HEK293 (cell line): Measurements from ENCODE around the gene ZNF574.

Source experiments
- CTCF ChIA-PET: fragments of 350-600 bp; formaldehyde crosslinking; extraction: SDS; loops from one replicate; lab custom pipeline; 2021; ENCODE audit warnings: antibody characterized with exemption; lab: Yijun Ruan, JAX
- POLR2A ChIA-PET: fragments of 300-600 bp; formaldehyde crosslinking; extraction: SDS; loops from one replicate; lab custom pipeline; 2020; ENCODE audit warnings: antibody characterized with exemption, inconsistent platforms; lab: Yijun Ruan, JAX
- H3K27ac ChIP-seq: fragments of 200-500 bp; sonication (Bioruptor generic); 2 replicates; pipeline ENCODE4 v1.5.1; 2014; ENCODE audit warnings: low read depth, low read length, control low read depth, inconsistent platforms; ENCODE audit errors: extremely low read depth
- H3K36me3 ChIP-seq, 2 experiments: fragments of 200-500 bp in 1 of 2; sonication (Bioruptor generic) in 1 of 2; 1 replicate in 1 of 2; 2 replicates in 1 of 2; pipeline ENCODE4 v1.5.1; 2014 to 2017; ENCODE audit warnings: inconsistent platforms in 2 of 2, low read length in 2 of 2; ENCODE audit not compliant: control insufficient read depth in 2 of 2, insufficient read depth in 1 of 2
- H3K4me1 ChIP-seq: fragments of 200-500 bp; sonication (Bioruptor generic); 2 replicates; pipeline ENCODE4 v1.5.1; 2014; ENCODE audit warnings: mild to moderate bottlenecking, low read length, inconsistent platforms; ENCODE audit not compliant: control insufficient read depth, insufficient read depth
- H3K4me3 ChIP-seq: 2 replicates; pipeline ENCODE4 v1.5.1; 2011; ENCODE audit warnings: low read depth, mild to moderate bottlenecking, control low read depth, low read length, moderate library complexity
- H3K9me3 ChIP-seq: fragments of 200-500 bp; sonication (Bioruptor generic); 2 replicates; pipeline ENCODE4 v1.5.1; 2014; ENCODE audit warnings: low read depth, low read length, inconsistent platforms; ENCODE audit not compliant: control insufficient read depth, insufficient read depth
- FEZF1 ChIP-seq: fragments of 450-650 bp; formaldehyde crosslinking; IDR thresholded peaks from 2 replicates; pipeline ENCODE4 v1.5.1; 2016; ENCODE audit warnings: missing biosample characterization, missing genetic modification characterization
- GLI4 ChIP-seq: fragments of 450-650 bp; formaldehyde crosslinking; IDR thresholded peaks from 2 replicates; pipeline ENCODE4 v1.5.1; 2016; ENCODE audit warnings: missing biosample characterization, missing genetic modification characterization
- HOXC10 ChIP-seq: sonication (generic); formaldehyde crosslinking; IDR thresholded peaks from 2 replicates; pipeline ENCODE4 v1.8.1; 2023; ENCODE audit warnings: mild to moderate bottlenecking, missing genetic modification reagents
- HOXD13 ChIP-seq: sonication (generic); formaldehyde crosslinking; IDR thresholded peaks from 2 replicates; pipeline ENCODE4 v1.8.0; 2022; ENCODE audit warnings: missing genetic modification reagents, borderline replicate concordance
- KLF7 ChIP-seq: fragments of 450-650 bp; formaldehyde crosslinking; IDR thresholded peaks from 2 replicates; pipeline ENCODE4 v1.5.1; 2016; ENCODE audit warnings: missing biosample characterization, missing genetic modification characterization, borderline replicate concordance
- RBAK ChIP-seq: fragments of 450-650 bp; formaldehyde crosslinking; IDR thresholded peaks from 2 replicates; pipeline ENCODE4 v1.5.1; 2016; ENCODE audit warnings: missing biosample characterization, missing genetic modification characterization
- REPIN1 ChIP-seq: fragments of 450-650 bp; formaldehyde crosslinking; IDR thresholded peaks from 2 replicates; pipeline ENCODE4 v1.5.1; 2017; ENCODE audit warnings: missing biosample characterization, missing genetic modification characterization, low read depth
- SP3 ChIP-seq: fragments of 450-650 bp; formaldehyde crosslinking; IDR thresholded peaks from 2 replicates; pipeline ENCODE4 v1.5.1; 2016; ENCODE audit warnings: missing biosample characterization, missing genetic modification characterization
- SP7 ChIP-seq: fragments of 450-650 bp; formaldehyde crosslinking; IDR thresholded peaks from 2 replicates; pipeline ENCODE4 v1.5.1; 2016; ENCODE audit warnings: missing biosample characterization, missing genetic modification characterization
- YY1 ChIP-seq: fragments of 450-650 bp; formaldehyde crosslinking; IDR thresholded peaks from 2 replicates; pipeline ENCODE4 v1.5.1; 2018; ENCODE audit warnings: missing biosample characterization, missing genetic modification characterization
- ZBTB1 ChIP-seq: fragments of 450-650 bp; formaldehyde crosslinking; IDR thresholded peaks from 2 replicates; pipeline ENCODE4 v1.5.1; 2016; ENCODE audit warnings: missing biosample characterization, missing genetic modification characterization
- ZBTB7A ChIP-seq: fragments of 450-650 bp; formaldehyde crosslinking; IDR thresholded peaks from 2 replicates; pipeline ENCODE4 v1.5.1; 2016; ENCODE audit warnings: low read depth, missing biosample characterization, missing genetic modification characterization
- ZFP41 ChIP-seq: fragments of 450-650 bp; formaldehyde crosslinking; IDR thresholded peaks from 2 replicates; pipeline ENCODE4 v1.5.1; 2016; ENCODE audit warnings: missing biosample characterization, missing genetic modification characterization, borderline replicate concordance
- ZIC2 ChIP-seq: fragments of 450-650 bp; formaldehyde crosslinking; IDR thresholded peaks from 2 replicates; pipeline ENCODE4 v1.5.1; 2016; ENCODE audit warnings: missing biosample characterization, missing genetic modification characterization
- ZNF132 ChIP-seq: fragments of 450-650 bp; formaldehyde crosslinking; IDR thresholded peaks from 2 replicates; pipeline ENCODE4 v1.5.1; 2017; ENCODE audit warnings: missing biosample characterization, missing genetic modification characterization, borderline replicate concordance
- ZNF16 ChIP-seq: fragments of 450-650 bp; formaldehyde crosslinking; IDR thresholded peaks from 2 replicates; pipeline ENCODE4 v1.5.1; 2016; ENCODE audit warnings: low read depth, missing biosample characterization, missing genetic modification characterization
- ZNF169 ChIP-seq: fragments of 450-650 bp; formaldehyde crosslinking; IDR thresholded peaks from 2 replicates; pipeline ENCODE4 v1.5.1; 2016; ENCODE audit warnings: missing biosample characterization, missing genetic modification characterization
- ZNF223 ChIP-seq: fragments of 450-650 bp; formaldehyde crosslinking; IDR thresholded peaks from 2 replicates; pipeline ENCODE4 v1.5.1; 2016; ENCODE audit warnings: missing biosample characterization, missing genetic modification characterization
- ZNF404 ChIP-seq: fragments of 450-650 bp; formaldehyde crosslinking; IDR thresholded peaks from 2 replicates; pipeline ENCODE4 v1.5.1; 2017; ENCODE audit warnings: missing biosample characterization, missing genetic modification characterization
- ZNF423 ChIP-seq: fragments of 450-650 bp; formaldehyde crosslinking; IDR thresholded peaks from 2 replicates; pipeline ENCODE4 v1.5.1; 2016; ENCODE audit warnings: missing biosample characterization, missing genetic modification characterization
- ZNF530 ChIP-seq: fragments of 450-650 bp; formaldehyde crosslinking; IDR thresholded peaks from 2 replicates; pipeline ENCODE4 v1.5.1; 2016; ENCODE audit warnings: low read depth, missing biosample characterization, missing genetic modification characterization
- ZNF610 ChIP-seq: fragments of 450-650 bp; formaldehyde crosslinking; IDR thresholded peaks from 2 replicates; pipeline ENCODE4 v1.5.1; 2016; ENCODE audit warnings: missing biosample characterization, missing genetic modification characterization, borderline replicate concordance
- ZNF777 ChIP-seq: fragments of 450-650 bp; formaldehyde crosslinking; IDR thresholded peaks from 2 replicates; pipeline ENCODE4 v1.5.1; 2017; ENCODE audit warnings: missing biosample characterization, missing genetic modification characterization, borderline replicate concordance
- TF ChIP-seq, protein P1 (sequence below): fragments of 450-650 bp; formaldehyde crosslinking; IDR thresholded peaks from 2 replicates; pipeline ENCODE4 v1.5.1; 2016; ENCODE audit warnings: missing biosample characterization, missing genetic modification characterization, borderline replicate concordance

ZNF574 gene

DNA sequence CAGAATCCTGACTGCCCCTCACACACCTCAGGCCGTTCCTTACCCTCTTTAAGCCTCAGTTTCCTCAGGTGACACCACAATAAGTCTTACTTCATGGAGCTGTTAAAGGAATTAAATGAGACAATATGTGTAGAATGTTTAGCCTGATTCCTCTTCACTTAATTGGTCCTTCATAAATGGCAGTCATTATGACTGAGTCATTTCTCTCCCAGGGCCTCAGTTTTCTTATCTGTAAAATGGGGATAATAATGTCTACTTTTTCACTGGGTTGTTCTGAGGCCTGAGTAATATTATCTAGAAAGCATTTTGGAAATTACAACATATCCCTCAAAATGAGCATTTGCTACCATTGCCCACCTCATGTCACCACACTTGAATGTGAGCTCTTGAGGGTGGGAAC is 34.7 kb downstream of the ZNF574 start:
- POLR2A ChIA-PET = no interaction called here
- no peaks in the 10 kb centered on the region for H3K9me3 ChIP-seq
- H3K27ac ChIP-seq = no peak overlapping the region
- CTCF ChIA-PET = interaction anchor here (0.5 to 4.7 kb wide), 18 partner anchors 8 to 331 kb away, joined by 3 to 101 read pairs (median 4); partner anchors contain the start of genes CXCL17 and GSK3A
- TF ChIP-seq ZBTB7A (no peak), ZNF132 (no peak), ZBTB1 (no peak), ZIC2 (tag by site-specific recombination) (no peak), FEZF1 (tag by site-specific recombination) (no peak), ZNF423 (no peak), YY1 (tag by site-specific recombination) (no peak), ZNF610 (tag by site-specific recombination) (no peak), RBAK (tag by site-specific recombination) (no peak), ZFP41 (no peak), HOXD13 (no peak), REPIN1 (tag by site-specific recombination) (no peak), GLI4 (tag by site-specific recombination) (no peak), ZNF16 (no peak)
- TF ChIP-seq, all 188 proteins: peak for 0
- Histone ChIP-seq H3K4me1 (peaks cover 9% of the 10 kb centered on the region; the same call in 1 of the 2 replicates), H3K4me3 (no peak overlapping the region), H3K36me3 (no peaks in the 10 kb centered on the region)

DNA sequence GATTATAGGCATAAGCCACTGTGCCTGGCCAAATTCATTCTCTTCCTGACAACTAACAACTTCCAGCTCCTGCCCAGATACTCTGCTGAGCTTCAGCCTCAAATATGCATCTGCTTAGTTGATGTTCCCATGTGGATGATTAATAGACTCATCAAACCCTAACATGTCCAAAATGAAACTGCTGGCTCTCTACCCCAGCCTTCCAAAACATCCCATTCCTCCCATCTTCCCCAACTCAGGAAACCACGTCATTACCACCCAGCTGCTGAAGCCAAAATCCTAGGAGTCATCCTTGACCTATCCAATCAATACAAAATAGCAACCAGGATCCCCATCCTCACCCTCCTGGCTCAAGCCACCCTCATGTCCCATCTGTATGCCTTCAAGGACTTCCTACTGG is 35.4 kb downstream of the ZNF574 start:
- POLR2A ChIA-PET = no interaction called here
- H3K4me1 ChIP-seq = peaks cover 9% of the 10 kb centered on the region; the same call in 1 of the 2 replicates

DNA sequence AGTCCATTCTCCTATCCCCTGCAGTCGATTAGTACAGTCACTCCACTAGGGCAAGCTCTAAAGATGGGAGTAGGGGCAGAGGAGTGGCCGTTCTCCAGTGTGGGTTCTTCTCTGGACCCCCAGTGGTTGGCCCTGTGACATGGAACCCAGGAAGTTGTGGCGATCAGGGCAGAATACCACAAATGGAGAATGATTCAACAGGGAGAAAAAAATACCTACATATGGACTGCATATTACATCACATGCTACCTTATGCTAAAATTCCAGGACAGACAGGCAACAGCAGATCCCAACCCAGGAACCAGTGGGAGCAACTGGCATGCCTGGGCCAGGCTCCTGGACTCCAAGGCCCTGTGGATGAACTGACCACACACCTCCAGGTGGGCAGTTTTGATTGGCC is 35.8 kb downstream of the ZNF574 start:
- peaks cover 9% of the 10 kb centered on the region; the same call in 1 of the 2 replicates for H3K4me1 ChIP-seq
- H3K4me3 ChIP-seq = no peak overlapping the region
- H3K9me3 ChIP-seq = no peaks in the 10 kb centered on the region
- no peak overlapping the region for H3K27ac ChIP-seq
- ChIA-PET POLR2A (no interaction called here), CTCF (interaction anchor here (0.5 to 4.6 kb wide), 11 partner anchors 10 to 455 kb away, joined by 3 to 41 read pairs (median 4); partner anchors contain the start of gene GSK3A)
- no peak for TF ChIP-seq SP7 (tag by site-specific recombination)
- H3K36me3 ChIP-seq = no peaks in the 10 kb centered on the region

More for the DNA sequence above, 35.4 kb downstream of the ZNF574 start:
- Histone ChIP-seq H3K27ac (no peak overlapping the region), H3K4me3 (no peak overlapping the region)
- no peak for TF ChIP-seq GLI4 (tag by site-specific recombination)
- no peak for TF ChIP-seq ZNF530
- no peak for TF ChIP-seq ZNF169 (tag by site-specific recombination)
- no peak for TF ChIP-seq ZNF404 (tag by site-specific recombination)
- no peak for TF ChIP-seq SP3 (tag by site-specific recombination)
- TF ChIP-seq SP7 (tag by site-specific recombination) = no peak
- no peak for TF ChIP-seq ZNF223 (tag by site-specific recombination)
- no peak for TF ChIP-seq KLF7 (tag by site-specific recombination)
- TF ChIP-seq, protein P1, sequence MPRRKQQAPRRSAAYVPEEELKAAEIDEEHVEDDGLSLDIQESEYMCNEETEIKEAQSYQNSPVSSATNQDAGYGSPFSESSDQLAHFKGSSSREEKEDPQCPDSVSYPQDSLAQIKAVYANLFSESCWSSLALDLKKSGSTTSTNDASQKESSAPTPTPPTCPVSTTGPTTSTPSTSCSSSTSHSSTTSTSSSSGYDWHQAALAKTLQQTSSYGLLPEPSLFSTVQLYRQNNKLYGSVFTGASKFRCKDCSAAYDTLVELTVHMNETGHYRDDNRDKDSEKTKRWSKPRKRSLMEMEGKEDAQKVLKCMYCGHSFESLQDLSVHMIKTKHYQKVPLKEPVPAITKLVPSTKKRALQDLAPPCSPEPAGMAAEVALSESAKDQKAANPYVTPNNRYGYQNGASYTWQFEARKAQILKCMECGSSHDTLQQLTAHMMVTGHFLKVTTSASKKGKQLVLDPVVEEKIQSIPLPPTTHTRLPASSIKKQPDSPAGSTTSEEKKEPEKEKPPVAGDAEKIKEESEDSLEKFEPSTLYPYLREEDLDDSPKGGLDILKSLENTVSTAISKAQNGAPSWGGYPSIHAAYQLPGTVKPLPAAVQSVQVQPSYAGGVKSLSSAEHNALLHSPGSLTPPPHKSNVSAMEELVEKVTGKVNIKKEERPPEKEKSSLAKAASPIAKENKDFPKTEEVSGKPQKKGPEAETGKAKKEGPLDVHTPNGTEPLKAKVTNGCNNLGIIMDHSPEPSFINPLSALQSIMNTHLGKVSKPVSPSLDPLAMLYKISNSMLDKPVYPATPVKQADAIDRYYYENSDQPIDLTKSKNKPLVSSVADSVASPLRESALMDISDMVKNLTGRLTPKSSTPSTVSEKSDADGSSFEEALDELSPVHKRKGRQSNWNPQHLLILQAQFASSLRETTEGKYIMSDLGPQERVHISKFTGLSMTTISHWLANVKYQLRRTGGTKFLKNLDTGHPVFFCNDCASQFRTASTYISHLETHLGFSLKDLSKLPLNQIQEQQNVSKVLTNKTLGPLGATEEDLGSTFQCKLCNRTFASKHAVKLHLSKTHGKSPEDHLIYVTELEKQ (tag by site-specific recombination) = no peak
- TF ChIP-seq HOXC10 = no peak
- TF ChIP-seq ZNF777 (tag by site-specific recombination) = no peak
- TF ChIP-seq, all 188 proteins: peak for 0
- CTCF ChIA-PET = interaction anchor here (0.5 to 4.7 kb wide), 19 partner anchors 9 to 456 kb away, joined by 3 to 101 read pairs (median 4); partner anchors contain the start of genes CXCL17 and GSK3A
- no peaks in the 10 kb centered on the region for H3K36me3 ChIP-seq
- H3K9me3 ChIP-seq = no peaks in the 10 kb centered on the region
